G401.6 (cell line): ENCODE results near the gene PEAR1.

ENCODE experiments used
- FAIRE-seq: peaks from 2 replicates; lab custom pipeline; 2012; peaks lifted over from hg19 to GRCh38; lab: Jason Lieb, UNC

PEAR1 gene

DNA sequence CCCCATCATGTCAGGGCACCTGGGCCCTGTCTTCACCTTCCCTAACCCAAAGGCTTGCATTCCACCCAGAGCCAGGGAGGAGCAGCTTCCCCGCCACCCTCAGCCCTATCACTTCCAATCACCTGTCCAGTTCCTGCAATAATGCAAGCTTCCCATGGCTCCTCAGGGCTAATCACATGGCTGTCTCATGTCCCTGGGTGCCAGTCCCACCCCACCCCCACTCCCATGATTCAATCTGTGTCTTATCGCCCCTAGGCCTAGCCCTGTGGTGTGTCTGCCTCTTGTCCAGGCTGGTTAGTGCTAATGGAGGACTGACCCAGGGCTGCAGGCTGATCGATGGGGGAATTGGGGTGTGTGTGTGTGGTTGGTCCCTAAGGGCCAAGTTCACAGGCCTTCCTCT, 11.0 kb upstream of the PEAR1 start:
- FAIRE-seq = no peak

DNA sequence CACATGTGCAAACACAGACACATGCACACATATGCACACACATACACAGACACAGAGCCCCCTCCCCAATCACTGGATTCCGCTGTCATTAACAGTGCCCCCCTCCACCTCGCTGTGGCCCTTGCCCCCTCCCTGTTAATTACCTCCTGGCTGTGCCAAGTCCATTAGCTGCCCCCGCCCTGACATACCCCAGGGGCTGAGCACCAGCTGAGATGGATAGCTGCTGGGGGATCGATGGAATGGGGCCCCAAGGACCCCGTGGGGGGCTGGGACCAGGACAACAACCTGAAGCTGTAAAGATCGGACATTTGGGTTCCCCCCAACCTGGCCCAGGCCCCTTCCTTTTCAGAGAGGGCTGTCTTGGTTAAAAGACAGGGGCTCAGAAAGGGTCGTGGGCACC, 9.6 kb upstream of the PEAR1 start:
- FAIRE-seq = no peak

DNA sequence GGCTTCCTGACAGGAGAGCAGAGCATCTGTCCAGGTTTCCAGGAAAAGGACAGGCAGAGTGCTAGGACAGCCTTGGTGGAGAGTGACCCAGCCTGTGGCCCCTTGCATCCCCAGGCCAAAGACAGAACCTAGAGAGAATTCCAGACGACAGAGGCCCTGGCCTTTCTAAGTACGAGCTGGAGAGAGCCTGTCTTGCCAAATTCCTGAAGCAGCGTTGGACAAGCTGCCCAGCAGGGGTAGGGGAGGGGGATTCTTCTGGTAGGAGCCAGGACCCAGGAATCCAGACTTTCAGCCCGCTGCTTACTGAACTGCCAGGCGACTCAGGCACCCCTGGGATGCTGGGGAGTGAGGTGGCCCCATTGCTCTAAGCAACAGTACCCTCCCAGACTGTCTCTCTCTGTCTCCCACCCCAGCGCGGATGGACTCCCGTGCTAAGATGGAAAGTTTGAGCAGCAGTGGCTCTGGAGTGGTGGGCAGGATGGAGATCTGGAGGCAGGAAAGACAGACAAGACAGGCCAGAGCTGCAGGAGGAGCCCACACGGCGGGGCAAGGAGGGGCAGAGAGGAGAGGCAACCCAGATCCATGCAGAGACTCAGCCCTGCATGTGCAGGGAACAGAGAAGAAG, 8.8 kb upstream of the PEAR1 start:
- FAIRE-seq = no peak

DNA sequence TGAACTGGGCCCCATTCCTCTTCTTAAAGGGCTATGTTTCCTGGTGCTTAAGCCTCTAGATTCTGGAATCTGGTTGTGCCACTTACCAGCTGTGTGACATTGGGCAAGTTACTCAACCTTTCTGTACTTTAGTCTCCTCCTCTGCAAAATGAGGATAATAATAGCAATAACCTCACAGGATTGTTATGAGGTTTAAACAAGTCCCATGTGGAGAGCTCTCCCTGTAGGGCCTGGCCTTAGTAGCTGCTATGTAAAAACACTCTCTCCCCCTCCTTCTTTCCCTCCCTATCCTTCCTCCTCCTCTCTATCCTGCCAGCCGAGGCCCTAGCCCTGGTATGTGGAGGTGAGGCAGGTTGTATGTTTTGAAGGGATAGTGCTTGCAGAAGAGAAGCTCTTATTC, 8.2 kb upstream of the PEAR1 start:
- FAIRE-seq = peak; percentile 77

DNA sequence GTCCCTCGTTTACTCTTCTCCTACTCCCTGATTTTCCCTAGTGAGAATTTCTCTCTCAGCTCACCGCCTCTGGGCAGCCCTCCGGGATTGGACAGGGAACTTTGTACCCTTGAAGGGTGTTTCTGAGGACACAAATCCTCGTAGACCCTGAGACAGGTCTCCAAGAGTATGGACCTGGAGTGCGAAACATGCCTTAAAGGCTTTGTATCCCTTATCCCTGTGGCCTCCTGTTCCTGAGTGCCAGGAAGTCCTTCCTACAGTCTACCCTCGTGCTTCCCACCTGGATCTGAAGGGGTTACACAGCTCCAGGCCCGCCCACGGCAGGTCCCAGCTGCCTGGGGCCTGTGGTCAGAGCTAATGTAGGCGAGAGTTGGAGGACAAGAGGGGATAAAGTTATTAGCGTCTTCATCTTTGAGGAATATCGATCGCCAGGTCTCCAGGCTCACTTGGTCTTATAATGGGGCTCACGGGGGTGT, 7.6 kb upstream of the PEAR1 start:
- FAIRE-seq = no peak

DNA sequence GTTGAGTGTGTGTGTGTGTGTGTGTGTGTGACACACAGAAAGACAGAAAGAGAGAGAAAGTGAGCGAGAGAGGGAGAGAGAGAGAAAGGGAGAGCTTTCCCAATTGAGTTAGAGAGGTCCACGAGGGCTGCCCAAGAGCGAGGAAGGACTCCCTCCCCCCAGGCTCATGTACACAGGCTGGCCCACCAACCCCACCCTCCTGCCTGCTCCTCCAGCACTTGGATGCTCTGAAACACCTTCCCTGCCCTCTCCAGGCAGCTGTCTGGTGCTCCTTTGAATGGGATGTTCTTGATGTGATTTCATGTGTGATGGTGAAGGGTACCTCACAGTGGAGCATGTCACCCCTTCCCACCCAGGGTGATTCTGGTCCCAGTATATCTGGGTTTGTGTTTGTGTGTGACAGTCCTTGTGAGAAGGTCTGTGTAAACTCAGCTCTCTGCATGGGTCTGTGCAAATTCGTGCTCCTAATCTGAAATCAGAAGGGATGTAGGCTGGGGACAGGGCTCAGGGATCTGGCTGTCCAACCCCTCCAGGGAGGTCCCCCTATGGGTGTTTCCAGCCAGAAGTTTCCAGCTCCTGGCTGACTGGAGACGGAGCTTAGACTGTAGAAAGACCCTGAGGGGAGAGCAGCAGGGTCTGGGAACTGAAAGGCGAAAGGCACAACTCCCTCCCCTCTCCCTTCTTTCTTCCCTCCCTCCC, 6.8 kb upstream of the PEAR1 start:
- no peak for FAIRE-seq

DNA sequence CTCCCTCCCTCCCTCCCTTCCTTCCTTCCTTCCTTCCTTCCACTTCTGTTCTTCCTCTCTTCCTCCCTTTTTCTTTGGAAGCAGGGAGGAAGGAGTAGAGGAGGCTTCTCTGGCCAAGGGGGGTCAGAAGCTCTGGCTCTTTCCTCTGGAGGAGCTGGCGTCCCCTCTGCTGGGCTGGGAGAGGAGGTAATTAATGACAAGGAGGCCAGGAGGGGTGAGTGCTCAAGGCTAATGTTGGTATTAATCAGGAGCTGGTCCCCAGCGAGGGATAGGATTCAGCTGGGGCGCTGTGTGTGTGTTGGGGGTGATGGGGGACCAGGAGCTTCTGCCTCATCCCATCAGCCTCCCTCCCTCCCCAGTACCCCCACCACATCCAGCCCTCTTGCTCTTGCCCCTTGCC, 6.2 kb upstream of the PEAR1 start:
- no peak for FAIRE-seq

DNA sequence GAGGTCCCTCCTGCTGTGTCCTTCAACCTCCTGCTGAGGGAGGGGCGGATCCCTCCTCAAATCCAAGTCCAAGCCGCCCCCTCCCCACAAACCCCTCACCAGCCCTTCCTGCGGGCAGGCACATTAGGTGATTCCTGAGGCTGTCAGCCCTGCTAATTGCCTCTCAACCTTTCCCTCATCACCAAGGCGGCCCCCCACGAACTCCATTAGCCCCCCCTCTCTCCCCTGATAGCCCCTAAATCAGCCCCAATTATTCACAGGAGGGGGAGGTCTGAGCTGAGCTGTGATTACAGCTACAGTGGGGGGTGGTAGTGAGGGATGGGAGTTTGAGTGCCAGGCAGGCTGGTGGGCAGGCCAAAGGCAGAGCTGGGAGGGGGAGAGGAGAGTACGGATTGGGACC, 5.8 kb upstream of the PEAR1 start:
- no peak for FAIRE-seq

DNA sequence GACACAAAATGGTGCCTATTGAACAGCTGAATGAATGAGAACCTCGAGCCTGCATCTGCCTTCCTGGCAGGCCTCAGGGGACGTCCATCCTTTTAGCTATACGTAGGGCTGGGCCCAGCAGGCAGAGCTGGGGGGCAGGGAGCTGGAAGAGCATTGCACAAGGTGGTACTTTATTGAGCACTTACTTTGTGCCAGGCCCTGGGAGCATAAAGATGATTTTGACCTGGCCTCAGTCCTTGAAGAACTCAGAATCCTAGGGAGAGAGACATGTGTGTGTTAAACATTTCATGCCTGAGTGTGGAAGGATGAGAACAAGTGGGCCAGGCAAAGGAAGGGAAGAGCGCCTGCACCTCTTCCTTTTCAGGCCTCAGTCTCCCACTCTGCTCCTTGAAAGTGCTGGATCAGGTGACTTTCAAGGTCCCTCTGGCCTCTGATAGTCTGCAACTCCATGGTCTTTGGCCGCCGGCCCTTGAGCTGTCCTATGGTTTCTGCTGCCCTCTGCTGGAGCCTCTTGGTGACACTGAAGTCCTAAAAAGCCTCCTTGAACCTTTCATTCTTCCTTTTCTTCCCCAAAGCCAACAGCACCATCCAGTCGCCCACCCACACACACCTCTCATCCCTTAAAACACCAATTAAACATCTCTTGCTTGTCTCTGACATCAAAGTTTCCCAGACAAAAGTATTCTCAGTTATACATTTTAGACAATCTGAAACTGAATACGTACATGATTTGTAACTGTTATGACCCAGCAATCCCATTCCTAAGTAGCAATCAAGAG, 3.5 kb upstream of the PEAR1 start:
- FAIRE-seq = peak; percentile 67

DNA sequence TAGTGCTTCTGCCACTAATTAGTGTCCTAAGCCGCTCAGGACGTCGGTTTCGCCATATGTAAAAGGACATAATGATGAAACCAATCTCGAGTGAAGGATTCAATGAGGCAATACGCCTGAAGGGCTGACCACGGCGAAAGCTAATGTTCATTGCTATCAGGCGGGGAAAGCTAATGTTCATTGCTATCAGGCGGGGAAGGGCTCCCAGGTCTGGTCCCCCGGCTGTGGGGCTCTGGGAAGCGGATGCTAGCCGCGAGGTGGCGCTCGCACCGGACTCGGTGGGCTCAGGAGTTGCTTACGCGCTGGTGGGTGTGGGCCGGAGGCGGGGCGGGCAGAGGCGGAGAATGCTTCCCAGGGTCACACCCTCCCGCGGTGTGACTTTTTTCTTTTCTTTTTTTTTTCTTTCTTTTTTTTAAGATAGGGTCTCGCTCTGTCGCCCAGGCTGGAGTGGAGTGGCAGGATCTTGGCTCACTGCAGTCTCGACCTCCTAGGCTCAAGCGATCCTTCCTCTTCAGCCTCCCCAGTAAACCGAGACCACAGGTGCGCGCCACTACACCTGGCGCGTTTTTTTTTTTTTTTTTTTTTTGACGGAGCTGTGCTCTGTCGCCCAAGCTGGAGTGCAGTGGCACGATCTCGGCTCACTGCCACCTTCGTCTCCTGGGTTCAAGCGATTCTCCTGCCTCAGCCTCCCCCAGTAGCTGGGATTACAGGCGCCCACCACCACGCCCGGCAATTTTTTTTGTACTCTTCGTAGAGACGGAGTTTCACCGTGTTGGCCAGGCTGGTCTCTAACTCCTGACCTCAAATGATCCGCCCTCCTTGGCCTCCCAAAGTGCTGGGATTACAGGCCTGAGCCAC, 1.1 kb upstream of the PEAR1 start:
- peak; percentile 96 for FAIRE-seq

DNA sequence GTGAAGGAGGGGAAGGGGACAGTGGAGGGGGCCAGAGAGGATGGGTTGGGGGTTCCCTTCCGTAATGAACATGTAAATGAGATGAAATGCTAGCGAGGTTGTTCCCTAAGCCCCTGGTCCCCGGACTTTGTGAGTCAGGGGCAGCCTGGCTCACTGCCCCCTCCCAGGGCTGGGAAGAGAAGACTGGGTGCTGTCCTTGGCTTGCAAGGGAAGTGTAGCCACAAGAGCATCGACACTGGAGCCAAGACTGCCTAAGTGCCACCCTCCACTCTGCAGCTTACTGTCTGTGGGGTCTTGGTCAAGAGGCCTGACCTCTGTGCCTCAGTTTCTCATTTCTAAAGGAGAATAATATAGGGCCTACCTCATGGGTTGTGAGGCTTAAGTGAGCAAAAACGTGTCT, 483 bp downstream of the PEAR1 start:
- no peak for FAIRE-seq

DNA sequence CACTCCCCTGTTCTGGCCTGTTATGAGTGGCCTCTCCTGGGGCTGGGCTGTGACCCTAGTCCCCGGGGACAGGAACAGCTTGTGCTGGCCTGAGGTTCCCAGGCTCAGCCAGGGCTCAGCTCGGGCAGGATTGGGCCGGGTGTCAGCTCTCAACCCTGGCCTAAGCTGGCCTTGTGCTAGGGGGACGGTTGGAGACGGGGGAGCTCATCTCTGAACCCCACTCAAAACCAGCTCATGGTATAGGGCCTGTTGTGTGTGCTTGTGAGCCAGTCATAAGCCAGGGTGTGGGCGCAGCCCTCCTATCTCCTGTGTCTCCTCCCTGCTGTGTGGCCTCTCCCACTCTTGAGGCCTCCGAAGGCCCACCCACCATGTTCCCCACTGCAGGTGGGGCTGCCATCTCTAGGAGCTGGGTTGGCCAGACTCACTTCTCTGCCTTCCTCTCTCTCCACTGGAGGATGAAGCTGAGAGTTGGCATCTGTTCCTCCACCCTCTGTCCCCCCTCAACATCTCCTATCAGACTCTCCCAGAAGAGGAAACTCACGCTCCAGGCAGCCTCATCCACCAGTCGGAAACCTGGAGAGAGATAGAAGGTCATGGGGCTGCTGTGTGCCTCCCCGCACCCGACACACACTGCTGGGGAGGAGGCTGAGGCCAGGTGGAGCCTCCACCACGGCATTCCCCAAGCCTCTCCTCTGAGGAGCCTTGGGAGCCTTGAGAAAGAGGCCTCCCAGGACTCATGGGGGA, 1.4 kb downstream of the PEAR1 start:
- FAIRE-seq = no peak

DNA sequence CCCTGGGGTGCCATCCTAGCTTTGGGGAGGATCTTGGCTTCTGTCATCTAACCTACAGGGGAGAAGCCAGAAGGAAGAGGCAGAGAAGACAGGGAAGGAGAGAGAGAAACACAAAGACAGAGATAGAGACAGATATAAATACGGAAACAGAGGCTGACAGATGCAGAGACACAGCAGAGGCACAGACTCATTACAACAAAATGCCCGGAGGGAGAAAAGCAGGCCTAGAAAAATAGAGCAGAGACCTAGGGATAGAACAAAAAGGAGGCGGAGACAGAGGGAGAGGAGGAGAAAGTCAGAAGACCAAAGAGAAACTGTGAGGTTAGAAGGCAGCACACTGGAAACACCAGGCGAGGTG, 1.9 kb downstream of the PEAR1 start:
- FAIRE-seq = peak; percentile 89

DNA sequence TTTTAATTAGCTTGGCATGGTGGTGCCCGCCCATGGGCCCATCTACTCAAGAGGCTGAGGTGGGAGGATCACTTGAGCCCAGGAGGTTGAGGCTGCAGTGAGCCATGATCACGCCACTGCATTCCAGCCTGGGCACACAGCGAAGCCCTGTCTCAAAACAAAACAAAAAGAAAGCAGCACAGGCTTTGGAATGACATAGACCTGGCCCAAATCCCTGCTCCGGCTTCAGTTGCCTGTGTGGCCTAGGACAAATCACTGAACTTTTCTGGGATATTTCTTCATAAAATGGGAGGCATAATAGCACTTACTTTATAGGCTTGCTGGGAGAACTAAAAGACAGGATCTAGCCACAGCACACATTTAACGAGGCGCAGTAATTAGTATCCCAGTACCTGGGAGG, 2.4 kb downstream of the PEAR1 start:
- peak; percentile 67 for FAIRE-seq

DNA sequence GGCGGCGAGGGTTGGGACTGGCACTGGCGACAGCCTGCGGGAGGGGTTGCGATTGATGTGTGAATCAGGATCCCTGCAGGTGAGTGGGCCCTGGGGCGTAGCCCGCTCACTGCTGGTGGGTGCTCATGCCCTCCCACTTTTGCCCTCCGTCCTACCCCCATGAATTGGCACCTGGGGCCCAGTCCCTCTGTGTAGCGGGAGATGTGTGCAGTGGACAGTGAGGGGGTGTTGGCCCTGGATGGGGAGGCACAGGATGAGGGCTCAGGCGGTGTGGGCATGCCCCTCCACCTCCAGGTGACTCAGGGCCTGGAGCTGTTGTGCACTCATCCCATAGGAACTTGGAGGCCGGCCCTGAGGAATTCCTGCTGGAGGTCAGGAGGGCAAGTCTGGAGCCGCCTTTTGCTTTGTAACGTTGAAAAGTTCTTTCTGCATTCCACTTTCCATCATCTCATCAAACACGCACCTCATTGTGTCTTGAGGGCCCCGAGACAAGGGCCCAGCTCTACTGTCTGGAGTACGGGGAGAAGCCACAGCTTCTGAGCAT, 3.0 kb downstream of the PEAR1 start:
- peak; percentile 94 for FAIRE-seq

DNA sequence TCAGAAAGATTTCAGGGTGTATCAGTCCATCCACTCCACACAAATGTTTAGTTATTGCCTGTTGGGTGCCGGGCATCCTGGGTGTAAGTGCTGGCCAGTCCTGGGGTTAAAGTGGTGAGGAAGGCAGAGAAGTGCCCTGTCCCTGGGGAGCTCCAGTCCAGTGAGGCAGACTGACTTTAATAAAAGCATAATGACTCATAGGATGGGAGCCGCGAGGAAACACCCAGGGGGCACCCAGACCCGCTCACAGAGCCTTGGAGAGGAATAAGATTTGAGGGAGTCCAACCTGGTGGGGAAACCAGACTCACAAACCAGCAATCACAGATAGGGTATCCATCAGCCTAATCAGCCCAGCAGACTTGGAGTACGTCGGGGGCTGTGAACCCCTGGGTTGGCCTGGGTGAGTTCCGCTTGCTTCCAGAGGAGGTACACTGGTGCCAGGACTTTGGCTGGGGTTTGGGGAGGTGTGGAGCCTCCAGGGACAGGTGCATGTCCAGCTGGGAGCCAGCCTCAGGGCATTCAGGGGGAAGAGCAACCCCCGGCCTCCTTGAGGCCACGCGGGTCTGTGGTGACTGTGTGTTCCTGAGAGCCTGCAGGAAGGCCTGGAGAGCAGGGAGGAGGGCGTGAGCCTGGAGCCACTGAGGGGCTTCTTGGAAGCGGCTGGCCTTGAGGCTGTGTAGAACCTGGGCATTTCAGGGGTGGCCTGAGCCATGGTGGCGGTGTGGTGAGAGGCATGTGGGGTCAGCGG, 3.7 kb downstream of the PEAR1 start:
- no peak for FAIRE-seq

DNA sequence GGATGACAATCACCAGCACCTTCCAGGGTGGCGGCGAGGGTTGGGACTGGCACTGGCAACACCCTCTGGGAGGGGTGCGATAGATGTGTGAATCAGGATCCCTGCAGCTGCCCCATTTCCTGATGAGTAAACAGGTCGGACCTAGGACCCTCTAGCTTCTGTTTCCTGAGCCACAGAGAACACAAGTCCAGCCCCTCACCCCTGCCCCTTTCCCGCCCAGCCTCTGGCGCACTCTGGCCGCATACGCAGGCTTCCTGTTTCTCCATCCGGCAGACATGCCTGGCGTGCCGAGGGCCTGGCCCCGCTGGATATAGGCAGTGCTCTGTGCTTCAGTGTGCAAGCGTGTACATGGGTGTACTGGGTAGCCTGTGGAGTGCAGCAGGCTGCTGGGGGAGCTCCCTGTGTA, 4.6 kb downstream of the PEAR1 start:
- FAIRE-seq = no peak

DNA sequence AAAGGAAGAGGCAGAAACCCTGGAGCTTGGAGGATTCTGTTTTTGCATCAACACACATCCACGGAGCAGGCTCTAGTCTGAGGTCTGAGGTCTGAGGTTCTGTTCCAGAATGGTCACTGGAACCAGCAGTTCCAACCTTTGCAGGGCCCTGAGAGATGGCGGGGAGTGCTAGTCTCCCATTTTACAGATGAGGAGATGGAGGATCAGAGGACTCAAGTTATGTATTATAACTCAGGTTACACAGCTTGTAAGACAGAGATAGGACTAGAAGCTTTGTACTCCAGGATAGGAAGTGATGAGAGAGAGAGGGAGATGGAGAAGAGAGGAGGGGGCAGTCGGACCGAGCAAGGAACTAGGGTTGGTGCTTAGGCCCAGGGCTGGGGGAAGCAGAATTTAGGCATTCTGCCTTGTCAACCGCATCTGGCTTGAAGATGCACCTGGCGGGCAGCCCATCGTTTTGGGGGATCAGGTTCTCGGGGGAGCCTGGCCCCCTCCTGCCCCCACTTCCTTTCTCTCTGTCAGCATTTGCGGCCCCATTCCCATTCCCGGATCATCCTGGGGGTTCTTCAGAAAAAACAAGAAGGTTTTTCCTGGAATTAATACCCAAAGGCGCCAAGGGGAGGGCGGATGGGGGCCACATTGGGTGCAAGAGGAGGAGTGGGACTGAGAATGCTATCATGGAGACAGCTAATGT, 5.6 kb downstream of the PEAR1 start:
- no peak for FAIRE-seq

DNA sequence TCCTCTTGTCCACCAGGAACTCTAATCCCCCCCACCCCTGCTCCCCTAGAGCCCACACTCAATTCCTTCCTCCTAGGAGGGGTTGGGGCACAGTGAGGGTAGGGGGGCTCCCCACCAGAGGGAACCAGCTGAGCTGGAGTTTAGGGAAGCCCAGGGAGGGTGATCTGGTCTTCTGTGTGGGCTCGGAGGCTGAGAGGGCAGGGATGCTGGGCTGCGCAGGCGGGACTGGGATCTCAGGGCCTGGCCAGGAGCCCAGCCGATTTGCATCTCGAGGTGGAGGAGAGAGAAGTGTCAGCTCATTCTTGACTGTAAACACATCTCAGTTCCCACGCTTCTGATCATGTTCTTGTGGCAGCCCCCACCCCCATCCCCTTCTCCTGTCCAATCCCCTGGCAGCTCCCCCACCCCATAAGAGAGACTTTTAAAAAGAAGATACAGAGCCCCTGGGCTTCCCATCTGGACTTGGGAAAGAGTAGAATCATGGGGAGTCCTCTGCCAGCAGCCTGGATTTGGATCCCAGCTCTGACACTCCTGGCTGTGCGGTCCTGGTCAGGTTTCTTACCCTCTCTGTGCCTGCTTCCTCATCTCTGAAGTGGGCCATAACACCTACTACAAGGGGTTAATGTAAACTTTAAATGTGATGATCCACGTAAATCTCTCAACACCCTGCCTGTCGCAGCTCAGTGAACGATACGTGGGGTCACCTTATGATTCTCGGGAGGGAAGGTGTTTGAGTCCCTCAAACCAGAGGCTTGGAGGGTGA, 6.6 kb downstream of the PEAR1 start:
- FAIRE-seq = no peak
